GM19023 (cell line): ENCODE results near the gene XPC.

Source experiments
- ATAC-seq: cut with Tn5 transposase; IDR thresholded peaks from one replicate; pipeline ENCODE4 v1.9.1; 2021; ENCODE audit warnings: mild to moderate bottlenecking, moderate library complexity; ENCODE audit not compliant: unreplicated experiment

Gene XPC

DNA sequence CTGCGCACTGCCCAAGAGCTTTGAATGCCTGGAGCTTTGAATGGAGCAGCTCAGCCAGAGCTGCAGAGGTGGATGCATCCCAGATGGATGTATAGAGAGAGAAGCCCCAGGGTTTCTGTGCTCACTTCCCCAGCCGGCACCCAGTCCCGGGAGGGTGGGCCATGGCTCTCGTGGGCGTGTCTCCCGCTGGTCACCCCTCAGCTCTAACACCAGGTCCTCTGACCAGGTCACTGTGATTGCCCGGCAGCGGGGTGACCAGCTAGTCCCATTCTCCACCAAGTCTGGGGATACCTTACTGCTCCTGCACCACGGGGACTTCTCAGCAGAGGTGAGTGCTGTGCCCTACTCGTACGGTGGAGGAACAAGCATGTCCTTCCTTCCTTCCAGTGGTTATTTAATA lies 42.8 kb downstream of the XPC start:
- no peak for ATAC-seq

GRCh38 chr3:14134291-14134690 lies 44.1 kb downstream of the XPC start:
- no peak for ATAC-seq

DNA sequence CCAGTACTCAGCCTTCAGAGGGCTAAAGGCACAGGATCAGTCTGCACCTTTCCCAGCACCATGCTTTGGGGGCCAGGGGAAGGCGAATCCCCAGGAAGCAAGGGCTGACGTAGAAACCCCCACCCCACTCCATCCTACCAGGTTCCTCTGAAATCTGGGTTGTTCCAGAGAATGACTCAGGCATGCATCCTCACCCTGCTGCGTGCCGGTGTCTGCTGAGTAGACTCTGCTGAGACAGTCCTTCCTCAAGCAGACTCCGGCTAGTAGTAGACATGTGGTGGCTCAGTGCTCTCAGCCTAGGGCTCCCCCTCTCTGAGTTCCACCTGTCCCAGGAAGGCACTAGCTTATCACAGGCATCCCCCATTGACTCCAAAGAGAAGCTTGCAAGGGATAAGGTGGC lies 44.5 kb downstream of the XPC start:
- ATAC-seq, result no peak

DNA sequence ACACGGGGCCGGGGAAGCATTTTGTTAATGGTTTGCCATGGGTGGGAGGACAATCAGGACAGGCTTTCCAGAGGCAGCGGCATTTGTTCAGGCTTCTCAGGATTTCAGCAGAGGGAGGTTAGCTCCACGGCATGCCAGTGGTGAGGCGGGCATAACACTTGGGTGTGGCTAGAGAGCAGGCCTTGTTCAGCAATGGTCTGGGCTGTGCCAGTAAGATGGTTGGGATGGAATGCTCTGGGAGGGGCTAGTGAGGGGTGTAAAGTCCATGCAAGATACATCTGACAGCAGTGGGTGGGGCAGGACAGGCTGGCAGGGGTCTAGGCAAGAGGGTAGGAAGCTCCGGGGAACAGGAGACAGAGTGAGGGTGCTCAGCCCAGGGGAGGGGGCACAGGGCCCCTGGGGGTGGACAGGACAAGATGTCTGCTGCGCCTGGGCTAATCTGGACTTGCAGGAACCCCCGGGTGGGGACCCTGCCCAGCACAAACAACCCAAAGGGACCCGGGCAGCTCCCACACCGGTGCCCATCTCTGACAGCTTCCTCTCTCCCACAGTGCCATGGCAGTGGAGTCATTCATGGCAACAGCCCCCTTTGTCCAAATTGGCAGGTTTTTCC lies 45.1 kb downstream of the XPC start:
- no peak for ATAC-seq

- no peak for ATAC-seq
Measured at GRCh38 chr3:14132689-14133088, 45.7 kb downstream of the XPC start.

- ATAC-seq, result no peak
Measured at GRCh38 chr3:14132120-14132519, 46.3 kb downstream of the XPC start.

- no peak for ATAC-seq
Measured at GRCh38 chr3:14131134-14131533, 47.3 kb downstream of the XPC start.

DNA sequence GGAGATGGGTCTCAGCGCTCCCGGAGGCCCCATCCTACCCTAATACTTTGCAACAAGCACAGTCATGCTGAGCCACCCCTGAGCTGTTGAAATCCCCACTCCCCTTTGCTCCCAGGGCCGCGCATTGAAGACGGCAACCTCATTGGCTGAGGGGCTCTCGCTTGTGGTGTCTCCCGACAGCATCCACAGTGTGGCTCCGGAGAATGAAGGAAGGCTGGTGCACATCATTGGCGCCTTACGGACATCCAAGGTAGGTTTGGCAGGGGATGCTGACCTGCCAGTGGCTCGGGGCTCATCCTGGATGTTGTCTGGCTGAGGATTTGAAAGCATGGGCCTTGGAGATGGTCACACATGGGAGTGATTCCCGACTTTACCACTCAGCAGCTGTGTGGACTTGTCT lies 47.7 kb downstream of the XPC start:
- ATAC-seq, result no peak

DNA sequence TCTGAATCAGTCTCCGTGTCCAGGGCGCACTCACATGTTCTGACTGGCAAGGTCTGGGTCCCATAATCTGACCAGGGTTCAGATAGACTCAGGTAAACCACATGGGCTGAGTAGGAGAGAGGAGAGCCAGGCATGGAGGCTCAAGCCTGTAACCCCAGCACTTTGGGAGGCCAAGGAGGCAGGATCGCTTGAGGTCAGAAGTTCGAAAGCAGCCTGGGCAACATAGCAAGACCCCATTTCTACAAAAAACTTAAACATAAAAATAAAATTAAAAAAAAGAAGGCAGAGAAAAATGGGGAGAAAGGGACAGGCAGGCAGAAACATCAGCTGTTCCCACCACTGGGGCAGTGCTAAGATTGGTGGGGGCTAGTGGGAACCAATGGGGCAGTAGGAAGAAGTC lies 48.2 kb downstream of the XPC start:
- no peak for ATAC-seq

- no peak for ATAC-seq
Measured at GRCh38 chr3:14129296-14129695, 49.1 kb downstream of the XPC start.

GRCh38 chr3:14128724-14129123 lies 49.7 kb downstream of the XPC start:
- ATAC-seq, result no peak

DNA sequence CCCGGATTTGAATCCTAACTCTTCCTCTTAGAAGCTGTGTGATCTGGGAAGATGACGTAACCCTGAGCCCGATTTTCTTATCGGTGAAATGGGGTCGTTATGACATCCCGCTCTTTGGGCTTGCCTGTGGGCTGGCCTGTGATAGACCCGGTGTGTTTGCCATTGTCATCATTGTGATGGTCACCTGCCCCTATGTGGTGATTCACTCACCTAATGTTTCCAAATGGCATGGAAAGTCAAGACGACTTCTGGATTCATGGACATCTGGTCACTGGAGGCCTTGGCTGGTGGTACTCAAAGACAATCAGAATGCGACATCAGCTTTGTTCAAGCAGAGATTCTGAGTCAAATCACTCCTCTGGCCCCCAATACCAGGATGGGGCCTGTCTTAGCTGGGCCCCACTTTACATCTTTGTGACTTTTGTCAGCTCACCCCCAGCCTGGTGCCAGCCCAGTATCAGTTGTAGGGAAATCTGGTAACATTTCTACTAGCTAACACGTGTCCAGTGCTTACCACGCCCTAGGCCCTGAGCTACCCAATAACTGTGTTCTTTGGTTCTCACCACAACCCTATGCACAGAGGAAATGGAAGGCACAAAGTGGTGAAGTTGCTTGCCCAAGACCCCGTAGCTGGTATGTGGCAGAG lies 50.8 kb downstream of the XPC start:
- ATAC-seq, result no peak

DNA sequence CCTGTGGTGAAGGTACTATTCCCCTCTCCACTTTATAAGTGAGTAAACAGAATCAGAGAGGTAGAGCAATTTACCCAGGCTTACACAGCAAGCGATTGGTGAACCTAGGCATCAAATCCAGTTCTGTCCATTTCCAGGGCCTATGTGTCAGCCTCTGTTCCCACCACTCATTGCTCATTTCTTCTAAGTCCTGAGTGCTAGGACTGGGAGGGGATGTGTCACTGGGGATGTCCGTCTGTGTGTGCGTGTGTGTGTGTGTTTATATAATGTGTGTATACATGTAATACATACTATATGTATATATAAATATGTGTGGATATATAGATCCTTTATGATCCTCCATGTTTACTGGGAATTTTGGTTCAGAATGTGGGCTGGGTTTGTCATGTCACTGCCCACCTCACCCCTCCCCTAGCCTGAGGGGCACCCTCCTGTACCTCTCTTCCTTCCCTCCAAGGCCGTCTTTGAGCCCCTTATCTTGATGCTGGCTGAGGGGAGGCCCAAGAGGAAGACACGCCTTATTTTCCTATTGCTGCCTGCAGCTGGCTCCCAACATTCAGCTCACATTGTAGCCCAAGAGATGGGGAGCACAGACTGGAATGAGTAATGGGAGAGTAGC lies 51.4 kb downstream of the XPC start:
- no peak for ATAC-seq

DNA sequence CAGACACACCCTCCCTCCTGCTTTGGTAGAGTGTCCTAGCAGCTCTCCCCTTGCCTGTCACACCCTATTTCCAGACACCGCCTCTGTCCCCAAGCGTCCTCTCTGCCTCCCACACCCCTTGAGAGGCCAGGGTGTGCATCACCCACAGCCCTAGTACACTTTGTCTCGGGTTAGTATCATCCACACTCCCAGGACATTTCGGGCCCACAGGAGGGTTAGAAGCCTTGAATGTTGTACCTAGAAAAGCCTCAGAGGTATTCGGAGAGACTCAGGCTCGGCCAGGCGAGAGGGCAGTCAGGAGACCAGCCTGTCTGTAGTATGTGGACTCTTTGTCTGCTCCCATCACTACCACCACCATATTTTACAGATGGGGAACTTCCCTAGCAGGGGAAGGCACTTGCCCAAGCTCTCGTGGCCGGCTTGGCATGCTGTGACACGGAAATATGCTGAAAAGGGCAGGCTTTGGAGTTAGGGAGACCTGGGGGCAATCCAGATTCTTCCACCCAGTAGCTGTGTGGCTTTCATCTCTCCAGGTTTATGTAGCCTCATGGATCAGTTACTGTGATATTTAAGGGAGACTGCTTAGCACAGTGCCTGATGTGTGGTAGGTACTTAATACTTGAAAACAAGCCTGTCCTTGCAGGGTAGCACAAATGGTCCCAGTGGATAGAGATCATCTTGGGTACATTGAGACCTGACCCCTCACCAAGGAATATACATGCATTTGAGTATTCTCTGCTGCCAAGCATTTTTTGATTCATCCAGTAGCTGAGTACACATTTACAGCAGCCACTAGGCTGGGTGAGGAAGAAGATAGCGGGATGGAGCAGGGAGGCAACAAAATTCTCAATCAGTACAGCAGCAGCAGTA lies 52.1 kb downstream of the XPC start:
- no peak for ATAC-seq

GRCh38 chr3:14125193-14126016 lies 53.0 kb downstream of the XPC start:
- ATAC-seq, result peak; percentile 26

DNA sequence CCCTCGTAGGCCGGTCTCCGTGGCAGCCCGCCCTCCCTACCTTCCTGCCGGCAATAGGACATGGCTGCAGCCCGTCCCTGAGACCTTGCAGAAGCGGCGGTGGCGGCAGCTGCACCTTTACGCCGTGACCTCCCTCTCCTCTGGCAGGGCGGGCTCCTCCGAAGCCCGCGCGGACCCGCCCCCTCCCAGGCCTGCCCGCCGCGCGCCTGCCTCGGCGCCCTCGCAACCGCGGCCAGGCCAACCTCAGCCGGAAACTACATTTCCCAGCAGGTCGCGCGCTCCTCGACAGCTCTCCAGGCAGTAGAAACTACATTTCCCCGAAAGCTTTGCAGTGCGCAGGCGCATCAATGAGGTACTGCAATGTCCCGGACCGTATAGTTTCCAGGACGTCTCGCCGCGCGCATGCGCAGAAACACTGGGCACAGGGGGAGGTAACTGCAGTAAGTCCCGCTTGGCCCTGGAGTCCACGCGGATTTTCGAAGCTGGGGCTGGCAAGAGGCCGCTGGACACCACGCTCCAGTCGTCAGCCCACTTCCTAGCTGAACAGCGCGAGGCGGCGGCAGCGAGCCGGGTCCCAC lies 53.7 kb downstream of the XPC start, which contains the start of the genes CHCHD4 and TMEM43:
Gene CHCHD4, minus strand, starts transcription at position 256 of the 578 bp plus-strand sequence. Its CDS starts 194 bp downstream, at position 62.
Gene TMEM43, plus strand, starts transcription at position 438 of the 578 bp plus-strand sequence. CDS start 142 bp downstream, outside the sequence.
- ATAC-seq, result peak; percentile 85

- ATAC-seq, result peak; percentile 57
Measured at GRCh38 chr3:14124223-14124614, 54.2 kb downstream of the XPC start.

- no peak for ATAC-seq
Measured at GRCh38 chr3:14123308-14124222, 54.8 kb downstream of the XPC start.

DNA sequence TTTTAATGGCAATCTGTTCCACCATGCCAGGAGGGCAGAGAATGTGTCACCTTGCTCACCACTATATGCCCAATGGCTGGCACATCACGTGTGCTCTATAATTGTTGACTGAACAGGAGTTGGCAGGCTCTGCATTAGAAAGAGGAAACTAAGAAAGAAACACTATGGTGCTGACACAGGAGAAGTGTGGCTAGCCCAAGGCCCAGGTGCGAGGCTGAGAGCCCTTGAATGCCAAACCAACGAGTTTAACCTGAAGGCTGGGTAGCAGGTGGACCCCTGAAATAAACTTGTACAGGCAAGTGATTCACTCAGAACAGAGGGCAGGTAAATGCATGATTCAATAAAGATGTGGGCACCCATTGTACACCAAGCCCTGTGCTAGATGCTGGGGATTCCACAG lies 56.1 kb downstream of the XPC start:
- ATAC-seq, result no peak
